Rectal smooth muscle tissue (tissue), 1 donor: ENCODE results near the gene UST.
"Not testable (repeated sequence)": the region's sequence is repeated elsewhere in the genome, so short reads cannot be mapped to it uniquely, and the experiment has no call there.

Experiments
- H3K27ac ChIP-seq: one replicate; pipeline ENCODE4 v1.7.0; 2013; ENCODE audit warnings: low read depth, low read length, inconsistent platforms
- H3K27me3 ChIP-seq: one replicate; pipeline ENCODE4 v1.7.0; 2013; ENCODE audit warnings: low read length; ENCODE audit not compliant: control insufficient read depth, insufficient read depth
- H3K36me3 ChIP-seq: one replicate; pipeline ENCODE4 v1.7.0; 2013; ENCODE audit warnings: low read length; ENCODE audit not compliant: control insufficient read depth, insufficient read depth
- H3K4me1 ChIP-seq: one replicate; pipeline ENCODE4 v1.7.0; 2013; ENCODE audit warnings: low read length; ENCODE audit not compliant: control insufficient read depth, insufficient read depth
- H3K4me3 ChIP-seq: one replicate; pipeline ENCODE4 v1.7.0; 2013; ENCODE audit warnings: low read length
- H3K9ac ChIP-seq: one replicate; pipeline ENCODE4 v1.7.0; 2013; ENCODE audit warnings: low read length

The UST gene

GRCh38 chr6:149033454-149033853, 286.6 kb downstream of the UST start:
- H3K4me3 ChIP-seq: no peak overlapping the region
- no peaks in the 10 kb centered on the region for H3K36me3 ChIP-seq
- no peak overlapping the region for H3K9ac ChIP-seq
- peaks cover 4% of the 10 kb centered on the region for H3K4me1 ChIP-seq
- no peaks in the 10 kb centered on the region for H3K27me3 ChIP-seq
- H3K27ac ChIP-seq: no peak overlapping the region

- H3K27ac ChIP-seq: no peak overlapping the region
- H3K4me1 ChIP-seq: peaks cover 4% of the 10 kb centered on the region
- H3K27me3 ChIP-seq: no peaks in the 10 kb centered on the region
- no peaks in the 10 kb centered on the region for H3K36me3 ChIP-seq
- H3K4me3 ChIP-seq: no peak overlapping the region
- H3K9ac ChIP-seq: no peak overlapping the region
Observed at GRCh38 chr6:149035766-149036165, 288.9 kb downstream of the UST start.

GRCh38 chr6:149037051-149037671, 290.3 kb downstream of the UST start:
- Histone ChIP-seq H3K27me3 (no peaks in the 10 kb centered on the region), H3K27ac (peak overlapping the region; percentile 60), H3K9ac (no peak overlapping the region), H3K4me3 (peak overlapping the region; percentile 2), H3K4me1 (peaks cover 4% of the 10 kb centered on the region), H3K36me3 (no peaks in the 10 kb centered on the region)

- H3K4me3 ChIP-seq, H3K36me3 ChIP-seq, H3K27ac ChIP-seq, H3K9ac ChIP-seq, H3K4me1 ChIP-seq, H3K27me3 ChIP-seq: not testable (repeated sequence)
Observed at GRCh38 chr6:149039025-149039424, 292.2 kb downstream of the UST start.

- peaks cover 4% of the 10 kb centered on the region for H3K4me1 ChIP-seq
- no peaks in the 10 kb centered on the region for H3K36me3 ChIP-seq
- no peak overlapping the region for H3K9ac ChIP-seq
- H3K4me3 ChIP-seq: no peak overlapping the region
- no peak overlapping the region for H3K27ac ChIP-seq
- no peaks in the 10 kb centered on the region for H3K27me3 ChIP-seq
Observed at GRCh38 chr6:149041953-149042352, 295.1 kb downstream of the UST start.

- Histone ChIP-seq H3K27ac (no peak overlapping the region), H3K4me1 (no peaks in the 10 kb centered on the region), H3K4me3 (no peak overlapping the region), H3K9ac (no peak overlapping the region), H3K36me3 (no peaks in the 10 kb centered on the region), H3K27me3 (no peaks in the 10 kb centered on the region)
Observed at GRCh38 chr6:149043476-149044130, 296.8 kb downstream of the UST start.

GRCh38 chr6:149044528-149044927, 297.7 kb downstream of the UST start:
- H3K4me3 ChIP-seq: no peak overlapping the region
- H3K9ac ChIP-seq: no peak overlapping the region
- no peaks in the 10 kb centered on the region for H3K4me1 ChIP-seq
- H3K27me3 ChIP-seq: no peaks in the 10 kb centered on the region
- H3K36me3 ChIP-seq: no peaks in the 10 kb centered on the region
- H3K27ac ChIP-seq: no peak overlapping the region

- Histone ChIP-seq H3K36me3 (no peaks in the 10 kb centered on the region), H3K9ac (no peak overlapping the region), H3K27me3 (no peaks in the 10 kb centered on the region), H3K4me3 (no peak overlapping the region), H3K27ac (no peak overlapping the region), H3K4me1 (no peaks in the 10 kb centered on the region)
Observed at GRCh38 chr6:149045404-149045803, 298.6 kb downstream of the UST start.

- no peak overlapping the region for H3K9ac ChIP-seq
- no peak overlapping the region for H3K27ac ChIP-seq
- H3K27me3 ChIP-seq: no peaks in the 10 kb centered on the region
- no peaks in the 10 kb centered on the region for H3K4me1 ChIP-seq
- H3K4me3 ChIP-seq: no peak overlapping the region
- peaks cover 2% of the 10 kb centered on the region for H3K36me3 ChIP-seq
Observed at GRCh38 chr6:149046164-149046821, 299.5 kb downstream of the UST start.

- H3K36me3 ChIP-seq: peaks cover 2% of the 10 kb centered on the region
- no peak overlapping the region for H3K27ac ChIP-seq
- H3K9ac ChIP-seq: no peak overlapping the region
- H3K4me1 ChIP-seq: no peaks in the 10 kb centered on the region
- no peaks in the 10 kb centered on the region for H3K27me3 ChIP-seq
- H3K4me3 ChIP-seq: no peak overlapping the region
Observed at GRCh38 chr6:149046822-149047246, 300.0 kb downstream of the UST start.

GRCh38 chr6:149049230-149049629, 302.4 kb downstream of the UST start:
- no peak overlapping the region for H3K27ac ChIP-seq
- no peaks in the 10 kb centered on the region for H3K27me3 ChIP-seq
- H3K4me1 ChIP-seq: no peaks in the 10 kb centered on the region
- peaks cover 2% of the 10 kb centered on the region for H3K36me3 ChIP-seq
- H3K9ac ChIP-seq: no peak overlapping the region
- no peak overlapping the region for H3K4me3 ChIP-seq

GRCh38 chr6:149050160-149050559, 303.3 kb downstream of the UST start:
- no peak overlapping the region for H3K4me3 ChIP-seq
- H3K4me1 ChIP-seq: no peaks in the 10 kb centered on the region
- no peaks in the 10 kb centered on the region for H3K27me3 ChIP-seq
- no peak overlapping the region for H3K27ac ChIP-seq
- H3K9ac ChIP-seq: no peak overlapping the region
- H3K36me3 ChIP-seq: peaks cover 2% of the 10 kb centered on the region
